Upper lobe of left lung (tissue), 6 donors: Measurements from ENCODE around the gene PTPRZ1. TPM values are rescaled to one million over a fixed set of nuclear protein-coding genes. Genes with fewer than 3 reads are reported as not detected.

Source experiments
- ATAC-seq, 2 donors: fragments of 200-7000 bp; cut with Tn5 transposase; one replicate each; pipeline ENCODE4 v1.9.1; 2022; ENCODE audit warnings: mild to moderate bottlenecking in 2 of 2, moderate library complexity in 2 of 2; ENCODE audit not compliant: low FRiP score in 2 of 2
- DNase-seq, 2 donors: peaks; one replicate each; pipeline ENCODE4 v3.0.0-alpha.2; 2019 to 2020
- H3K27ac ChIP-seq, 4 donors: fragments of 200-600 bp; sonication (generic); one replicate each; pipeline ENCODE4 v1.5.1; 2016 to 2019
- H3K27me3 ChIP-seq, 4 donors: fragments of 200-600 bp; sonication (generic); one replicate each; pipeline ENCODE4 v1.5.1; 2017 to 2019
- H3K36me3 ChIP-seq, 4 donors: fragments of 200-600 bp; sonication (generic); one replicate each; pipeline ENCODE4 v1.5.1; 2016 to 2019
- H3K4me1 ChIP-seq, 4 donors: fragments of 200-600 bp; sonication (generic); one replicate each; pipeline ENCODE4 v1.5.1; 2018 to 2019
- H3K4me3 ChIP-seq, 4 donors: fragments of 200-600 bp; sonication (generic); one replicate each; pipeline ENCODE4 v1.5.1; 2017 to 2019; ENCODE audit warnings: mild to moderate bottlenecking in 2 of 4, moderate library complexity in 1 of 4
- H3K9me3 ChIP-seq, 4 donors: fragments of 200-600 bp; sonication (generic); one replicate each; pipeline ENCODE4 v1.5.1; 2018 to 2019
- CTCF ChIP-seq, 6 experiments: fragments of 450-650 bp in 4 of 6; fragments of 200-600 bp in 2 of 6; sonication (generic) in 2 of 6; IDR thresholded peaks; one replicate each; pipeline ENCODE4 v1.5.1; 2016 to 2019; ENCODE audit warnings: antibody characterized with exemption in 6 of 6
- EP300 ChIP-seq, 4 donors: sonication (generic); formaldehyde crosslinking; IDR thresholded peaks; one replicate each; pipeline ENCODE4 v1.5.1; 2017; ENCODE audit warnings: antibody characterized with exemption in 4 of 4, control low read depth in 2 of 4
- POLR2A ChIP-seq, 4 donors: fragments of 450-650 bp; IDR thresholded peaks; one replicate each; pipeline ENCODE4 v1.5.1; 2016 to 2017; ENCODE audit warnings: antibody characterized with exemption in 4 of 4, mild to moderate bottlenecking in 2 of 4
- POLR2AphosphoS5 ChIP-seq, 2 donors: sonication (generic); formaldehyde crosslinking; IDR thresholded peaks; one replicate each; pipeline ENCODE4 v1.5.1; 2017; ENCODE audit warnings: antibody characterized with exemption in 2 of 2
- WGBS, 2 donors: methylation state at CpG; one replicate each; pipeline ENCODE4 v1.1.5; 2017 to 2018; 5-methylcytosine and 5-hydroxymethylcytosine counted together
- total RNA-seq, 6 donors: library from RNA; depleted of rRNA in 4 of 6; stranded (reverse); fragments of >200 nt in 4 of 6; gene quantifications; one replicate each; pipeline versions ENCODE4 v1.1.0 to v1.2.1, GENCODE V29; 2016 to 2021
- donor health status: DM: no; HTN: no; CAD: no; lungs with moderate emphysema.
- donor health status: DM: no; HTN: yes; CAD: no; lungs with severe emphysema.

Gene PTPRZ1
- total RNA-seq, 6 donors from 2014 or later = 0.57 to 7.2 (median 1.2) TPM

GRCh38 chr7:122070834-122071233 lies 197.9 kb downstream of the PTPRZ1 start:
- no peaks in the 10 kb centered on the region for H3K4me1 ChIP-seq
- WGBS, 2 donors = 86 to 92% methylated on average over 3 of the region's 3 CpGs
- H3K36me3 ChIP-seq = peaks cover 0 to 17% (median 0%) of the 10 kb centered on the region in 4 donors
- no peak overlapping the region for H3K4me3 ChIP-seq
- ATAC-seq (no peak), DNase-seq (no peak)
- no peak overlapping the region for H3K27ac ChIP-seq
- H3K9me3 ChIP-seq = no peaks in the 10 kb centered on the region
- no peaks in the 10 kb centered on the region for H3K27me3 ChIP-seq
- no peak for TF ChIP-seq POLR2A (IDR thresholded peaks at IDR 0.05)
- no peak for TF ChIP-seq CTCF (IDR thresholded peaks at IDR 0.05)
- TF ChIP-seq POLR2AphosphoS5 (IDR thresholded peaks at IDR 0.05) = no peak
- TF ChIP-seq EP300 (IDR thresholded peaks at IDR 0.05) = no peak

- DNase-seq = no peak
- H3K9me3 ChIP-seq = no peaks in the 10 kb centered on the region
- H3K27ac ChIP-seq = no peak overlapping the region
- no peaks in the 10 kb centered on the region for H3K27me3 ChIP-seq
- no peak for ATAC-seq
- H3K36me3 ChIP-seq = peaks cover 2 to 31% (median 8%) of the 10 kb centered on the region in 4 donors
- TF ChIP-seq POLR2AphosphoS5 (IDR thresholded peaks at IDR 0.05) (no peak), POLR2A (IDR thresholded peaks at IDR 0.05) (no peak), CTCF (IDR thresholded peaks at IDR 0.05) (no peak), EP300 (IDR thresholded peaks at IDR 0.05) (no peak)
- no peak overlapping the region for H3K4me3 ChIP-seq
- WGBS, 2 donors = 94 to 98% methylated on average over 2 of the region's 2 CpGs
- H3K4me1 ChIP-seq = no peaks in the 10 kb centered on the region
Measured at GRCh38 chr7:122072272-122072671, 199.3 kb downstream of the PTPRZ1 start.

- no peak for ATAC-seq
- no peaks in the 10 kb centered on the region for H3K9me3 ChIP-seq
- no peak overlapping the region for H3K4me3 ChIP-seq
Measured at GRCh38 chr7:122072924-122073599, 200.1 kb downstream of the PTPRZ1 start.

GRCh38 chr7:122073635-122074034 lies 200.7 kb downstream of the PTPRZ1 start:
- no peaks in the 10 kb centered on the region for H3K4me1 ChIP-seq
- DNase-seq (no peak), ATAC-seq (no peak)
- H3K27me3 ChIP-seq = no peaks in the 10 kb centered on the region
- TF ChIP-seq POLR2AphosphoS5 (IDR thresholded peaks at IDR 0.05) (no peak), POLR2A (IDR thresholded peaks at IDR 0.05) (no peak), EP300 (IDR thresholded peaks at IDR 0.05) (no peak), CTCF (IDR thresholded peaks at IDR 0.05) (no peak)
- no peak overlapping the region for H3K27ac ChIP-seq
- H3K4me3 ChIP-seq = no peak overlapping the region
- WGBS, 2 donors = 76% methylated on average over 3 of the region's 3 CpGs
- no peaks in the 10 kb centered on the region for H3K9me3 ChIP-seq
- H3K36me3 ChIP-seq = peaks cover 7 to 45% (median 19%) of the 10 kb centered on the region in 4 donors

More at GRCh38 chr7:122072924-122073599, 200.1 kb downstream of the PTPRZ1 start:
- 84 to 92% methylated on average over 6 of the region's 6 CpGs for WGBS, 2 donors
- Histone ChIP-seq H3K36me3 (peaks cover 7 to 39% (median 15%) of the 10 kb centered on the region in 4 donors), H3K27me3 (no peaks in the 10 kb centered on the region), H3K27ac (no peak overlapping the region), H3K4me1 (no peaks in the 10 kb centered on the region)
- no peak for DNase-seq
- no peak for TF ChIP-seq CTCF (IDR thresholded peaks at IDR 0.05)
- no peak for TF ChIP-seq EP300 (IDR thresholded peaks at IDR 0.05)
- TF ChIP-seq POLR2A (IDR thresholded peaks at IDR 0.05) = no peak
- no peak for TF ChIP-seq POLR2AphosphoS5 (IDR thresholded peaks at IDR 0.05)

GRCh38 chr7:122082160-122082559 lies 209.2 kb downstream of the PTPRZ1 start:
- H3K36me3 ChIP-seq = peaks cover 6 to 75% (median 21%) of the 10 kb centered on the region in 4 donors

More at GRCh38 chr7:122082160-122082559, 209.2 kb downstream of the PTPRZ1 start:
- no peak for DNase-seq
- Histone ChIP-seq H3K4me3 (no peak overlapping the region), H3K27me3 (no peaks in the 10 kb centered on the region), H3K9me3 (no peaks in the 10 kb centered on the region), H3K27ac (no peak overlapping the region), H3K4me1 (no peaks in the 10 kb centered on the region)
- no peak for TF ChIP-seq POLR2A (IDR thresholded peaks at IDR 0.05)
- TF ChIP-seq CTCF (IDR thresholded peaks at IDR 0.05) = no peak
- no peak for TF ChIP-seq EP300 (IDR thresholded peaks at IDR 0.05)
- no peak for TF ChIP-seq POLR2AphosphoS5 (IDR thresholded peaks at IDR 0.05)
- ATAC-seq = no peak
